Endothelial cell of umbilical vein (primary cell): ENCODE measurements around the gene SPRED3. TPM values are rescaled to one million over a fixed set of nuclear protein-coding genes. Genes with fewer than 3 reads are reported as not detected.

Experiments
- BruUV-seq: library from RNA; stranded (reverse); fragments of 400-500 nt; replicated peaks from 2 replicates; lab custom pipeline; 2021; lab: Mats Ljungman, UMichigan
- CTCF ChIA-PET: fragments of 300-600, 350-600 bp; sonication (Branson Sonifier 250); formaldehyde crosslinking; loops from one replicate; lab custom pipeline; 2021; ENCODE audit warnings: antibody characterized with exemption, inconsistent platforms; lab: Charles Lee
- POLR2A ChIA-PET: fragments of 300-600, 350-600 bp; sonication (Branson Sonifier 250); formaldehyde crosslinking; loops from one replicate; lab custom pipeline; 2021; ENCODE audit warnings: antibody characterized with exemption, inconsistent platforms; lab: Charles Lee
- DNase-seq: peaks from one replicate; pipeline ENCODE4 v3.0.0-alpha.2; 2011; ENCODE audit warnings: low read depth, low spot score
- FAIRE-seq: peaks from 2 replicates; lab custom pipeline; 2011; peaks lifted over from hg19 to GRCh38; lab: Jason Lieb, UNC
- H2AFZ ChIP-seq: 2 replicates; pipeline ENCODE4 v1.6.0; 2012; ENCODE audit warnings: low read depth, low read length, control low read depth, inconsistent platforms
- H3K27ac ChIP-seq: 2 replicates; pipeline ENCODE4 v1.5.1; 2011; ENCODE audit warnings: low read depth, mild to moderate bottlenecking, control low read depth, low read length, moderate library complexity; ENCODE audit not compliant: insufficient read depth
- H3K27me3 ChIP-seq, 2 experiments: 2 replicates each; pipeline versions ENCODE4 v1.6.0 to v1.6.1; 2011; ENCODE audit warnings: low read length in 2 of 2, mixed read lengths in 1 of 2; ENCODE audit not compliant: control insufficient read depth in 2 of 2, insufficient read depth in 2 of 2
- H3K36me3 ChIP-seq, 2 experiments: 2 replicates in 1 of 2; 3 replicates in 1 of 2; pipeline ENCODE4 v1.5.1; 2011; ENCODE audit warnings: low read length in 2 of 2, mild to moderate bottlenecking in 1 of 2, moderate library complexity in 1 of 2; ENCODE audit not compliant: control insufficient read depth in 2 of 2, insufficient read depth in 2 of 2; ENCODE audit errors: extremely low read depth in 1 of 2
- H3K4me1 ChIP-seq: 3 replicates; pipeline ENCODE4 v1.5.1; 2011; ENCODE audit warnings: mild to moderate bottlenecking, low read length; ENCODE audit not compliant: control insufficient read depth, insufficient read depth; ENCODE audit errors: extremely low read depth
- H3K4me2 ChIP-seq: 2 replicates; pipeline ENCODE4 v1.6.1; 2011; ENCODE audit warnings: low read length, control low read depth, mixed read lengths; ENCODE audit not compliant: insufficient read depth
- H3K4me3 ChIP-seq, 3 experiments: fragments of 200-600 bp in 1 of 3; sonication (generic), shearing (Covaris generic) in 1 of 3; replicated peaks in 1 of 3; 2 replicates each; pipeline ENCODE4 v1.5.1; 2011 to 2016; ENCODE audit warnings: control low read depth in 3 of 3, low read length in 3 of 3, mild to moderate bottlenecking in 2 of 3, inconsistent platforms in 1 of 3, low read depth in 1 of 3, moderate library complexity in 1 of 3; ENCODE audit not compliant: insufficient read depth in 1 of 3
- H3K79me2 ChIP-seq: 2 replicates; pipeline ENCODE4 v1.6.0; 2012; ENCODE audit warnings: low read length, inconsistent platforms; ENCODE audit not compliant: control insufficient read depth, insufficient read depth
- H3K9ac ChIP-seq: replicated peaks from 2 replicates; pipeline ENCODE3; 2011; ENCODE audit warnings: low read length, control low read depth; ENCODE audit not compliant: insufficient read depth; ENCODE audit errors: extremely low read depth
- H3K9me1 ChIP-seq: replicated peaks from 3 replicates; pipeline ENCODE4 v1.6.0; 2011; ENCODE audit warnings: mild to moderate bottlenecking, low read length; ENCODE audit not compliant: control insufficient read depth, insufficient read depth; ENCODE audit errors: extremely low read depth
- H3K9me3 ChIP-seq: replicated peaks from 2 replicates; pipeline ENCODE4 v1.5.1; 2012; ENCODE audit warnings: low read length, inconsistent platforms; ENCODE audit not compliant: control insufficient read depth, insufficient read depth
- H4K20me1 ChIP-seq: replicated peaks from 2 replicates; pipeline ENCODE3; 2011; ENCODE audit warnings: mild to moderate bottlenecking, low read length; ENCODE audit not compliant: control insufficient read depth, insufficient read depth; ENCODE audit errors: extremely low read depth
- CTCF ChIP-seq, 2 donors: IDR thresholded peaks; 1 replicate in 1 of 2; 2 replicates in 1 of 2; pipeline ENCODE4 v1.5.1; 2011; ENCODE audit warnings: low read length in 2 of 2, mild to moderate bottlenecking in 2 of 2, moderate library complexity in 2 of 2, control low read depth in 1 of 2, inconsistent platforms in 1 of 2, low read depth in 1 of 2; ENCODE audit not compliant: insufficient read depth in 1 of 2; ENCODE audit errors: extremely low read depth in 1 of 2
- EZH2 ChIP-seq: IDR thresholded peaks from 2 replicates; pipeline ENCODE4 v1.6.1; 2012; ENCODE audit warnings: borderline replicate concordance, low read depth, mild to moderate bottlenecking, moderate library complexity, low read length, inconsistent platforms; ENCODE audit not compliant: severe bottlenecking
- FOS ChIP-seq: IDR thresholded peaks from 2 replicates; pipeline ENCODE4 v1.6.1; 2011; ENCODE audit warnings: mild to moderate bottlenecking, low read length, moderate library complexity, borderline replicate concordance; ENCODE audit not compliant: insufficient read depth
- GATA2 ChIP-seq: IDR thresholded peaks from 2 replicates; pipeline ENCODE4 v1.7.0; 2011; ENCODE audit warnings: low read depth, mild to moderate bottlenecking, moderate library complexity, mixed read lengths, low read length; ENCODE audit not compliant: insufficient read length, insufficient read depth
- JUN ChIP-seq: IDR thresholded peaks from 2 replicates; pipeline ENCODE4 v1.6.1; 2011; ENCODE audit warnings: borderline replicate concordance, low read depth; ENCODE audit not compliant: insufficient read length, insufficient read depth
- MAX ChIP-seq: IDR thresholded peaks from 2 replicates; pipeline ENCODE4 v1.6.1; 2011; ENCODE audit not compliant: insufficient read depth, insufficient read length
- MYC ChIP-seq: IDR thresholded peaks from one replicate; pipeline ENCODE4 v1.6.1; 2011; ENCODE audit warnings: mild to moderate bottlenecking, low read depth, low read length
- POLR2A ChIP-seq: IDR thresholded peaks from 2 replicates; pipeline ENCODE4 v1.6.1; 2012; ENCODE audit warnings: low read depth, mild to moderate bottlenecking, control low read depth, low read length
- POLR2AphosphoS5 ChIP-seq: IDR thresholded peaks from 2 replicates; pipeline ENCODE4 v1.6.1; 2012; ENCODE audit warnings: low read depth, mild to moderate bottlenecking, control low read depth, low read length, moderate library complexity; ENCODE audit not compliant: insufficient read depth
- dilution Hi-C: fragments of 300-500 bp; cut with MboI; formaldehyde crosslinking; loops from one replicate; pipeline ENCODE4 v1.15.0; 2019; ENCODE audit warnings: low sequenced_read_pairs; ENCODE audit not compliant: extremely low pct_ligation_motif_present
- intact Hi-C: fragments of 100-400 bp; cut with micrococcal nuclease; formaldehyde crosslinking; loops from one replicate; pipeline ENCODE4 v1.10.0; 2022
- polyA plus RNA-seq, 4 experiments: library from polyadenylated mRNA; depleted of rRNA in 3 of 4; stranded (reverse) in 3 of 4; unstranded in 1 of 4; fragments of >200 nt; gene quantifications; 2 replicates each; pipeline versions ENCODE4 v1.2.1 to v1.2.3, GENCODE V29; 2011 to 2012; ENCODE audit warnings: missing spikeins in 1 of 4
- total RNA-seq: library from RNA; stranded (reverse); gene quantifications from 2 replicates; pipeline ENCODE4 v1.2.3, GENCODE V29; 2021

Gene SPRED3
- total and polyA plus RNA-seq, 2 donors (not counting 3 experiments of a cell fraction or from before 2014, with no cell fraction given): 5.7 to 15.7 TPM

- Histone ChIP-seq H3K36me3 (no peaks in the 10 kb centered on the region), H3K9me3 (no peaks in the 10 kb centered on the region), H3K27ac (no peak overlapping the region), H4K20me1 (no peaks in the 10 kb centered on the region), H3K4me2 (no peak overlapping the region), H3K9ac (no peak overlapping the region), H3K27me3 (peaks cover 0 to 2% of the 10 kb centered on the region in 2 experiments), H3K79me2 (no peaks in the 10 kb centered on the region), H3K9me1 (no peaks in the 10 kb centered on the region), H3K4me3 (no peak overlapping the region), H2AFZ (no peak overlapping the region), H3K4me1 (no peaks in the 10 kb centered on the region)
- dilution Hi-C loops: no loop called here
- FAIRE-seq: no peak
- no peak for TF ChIP-seq GATA2
- TF ChIP-seq EZH2: no peak
- TF ChIP-seq POLR2A: no peak
- no peak for TF ChIP-seq FOS
- ChIA-PET POLR2A (no interaction called here), CTCF (no interaction called here)
- no peak for DNase-seq
- intact Hi-C loops: no loop called here
- BruUV-seq: no TSS peak
These were observed 37.6 kb upstream of the SPRED3 start for GRCh38 chr19:38350883-38351282.

- Histone ChIP-seq H3K9me3 (no peaks in the 10 kb centered on the region), H3K27ac (no peak overlapping the region), H3K4me1 (no peaks in the 10 kb centered on the region), H4K20me1 (no peaks in the 10 kb centered on the region), H3K9me1 (no peaks in the 10 kb centered on the region), H3K79me2 (no peaks in the 10 kb centered on the region), H3K27me3 (peaks cover 2 to 4% of the 10 kb centered on the region in 2 experiments), H3K4me2 (no peak overlapping the region), H2AFZ (no peak overlapping the region), H3K9ac (no peak overlapping the region), H3K36me3 (no peaks in the 10 kb centered on the region), H3K4me3 (no peak overlapping the region)
- DNase-seq: no peak
- POLR2A ChIA-PET: no interaction called here
- CTCF ChIA-PET: interaction anchor here (1.2 kb wide), 2 partner anchors 10 to 16 kb away, joined by 3 to 4 read pairs; partner anchors contain the start of gene CATSPERG
- TF ChIP-seq CTCF (IDR thresholded peaks at IDR 0.05; ENCODE audit: extremely low read depth in 1 of 2, insufficient read depth in 1 of 2, low read depth in 1 of 2, low read length in 2 of 2): no peak
- no peak for TF ChIP-seq MYC
- no peak for TF ChIP-seq EZH2
- TF ChIP-seq GATA2: no peak
- no peak for TF ChIP-seq FOS
- no peak for TF ChIP-seq MAX
- no peak for TF ChIP-seq JUN
- no peak for TF ChIP-seq POLR2A
- no peak for TF ChIP-seq POLR2AphosphoS5
- no TSS peak for BruUV-seq
- no peak for FAIRE-seq
- intact Hi-C loops: no loop called here
- dilution Hi-C loops: no loop called here
These were observed 36.6 kb upstream of the SPRED3 start for GRCh38 chr19:38351865-38352395.
